H9 (cell line): ENCODE measurements around the gene MVB12A. TPM values are rescaled to one million over a fixed set of nuclear protein-coding genes. Genes with fewer than 3 reads are reported as not detected.

ENCODE experiments used
- DNase-seq: peaks from one replicate; pipeline ENCODE4 v3.0.0-alpha.2; 2017
- H2AFZ ChIP-seq: one replicate; pipeline ENCODE4 v1.6.1; 2013; ENCODE audit warnings: mild to moderate bottlenecking, low read length, control low read depth, moderate library complexity
- H2AK5ac ChIP-seq: 2 replicates; pipeline ENCODE4 v1.6.1; 2013; ENCODE audit warnings: low read length, control low read depth, mixed read lengths; ENCODE audit not compliant: insufficient read length
- H2BK120ac ChIP-seq: one replicate; pipeline ENCODE4 v1.6.1; 2013; ENCODE audit warnings: low read depth, mild to moderate bottlenecking, low read length, control low read depth, inconsistent platforms; ENCODE audit not compliant: poor library complexity, severe bottlenecking
- H2BK12ac ChIP-seq: 2 replicates; pipeline ENCODE4 v1.6.1; 2013; ENCODE audit warnings: low read length, control low read depth, mixed read lengths, low read depth; ENCODE audit not compliant: insufficient read length
- H2BK15ac ChIP-seq: 2 replicates; pipeline ENCODE4 v1.6.1; 2013; ENCODE audit warnings: low read depth, low read length, control low read depth
- H2BK20ac ChIP-seq: one replicate; pipeline ENCODE4 v1.6.1; 2013; ENCODE audit warnings: low read depth, mild to moderate bottlenecking, low read length, control low read depth, inconsistent platforms; ENCODE audit not compliant: poor library complexity, severe bottlenecking
- H2BK5ac ChIP-seq: 2 replicates; pipeline ENCODE4 v1.6.1; 2013; ENCODE audit warnings: low read length, control low read depth, mixed read lengths; ENCODE audit not compliant: insufficient read length
- H3K14ac ChIP-seq: 2 replicates; pipeline ENCODE4 v1.6.1; 2013; ENCODE audit warnings: low read length, control low read depth; ENCODE audit not compliant: insufficient read depth
- H3K18ac ChIP-seq: 2 replicates; pipeline ENCODE4 v1.6.1; 2013; ENCODE audit warnings: low read depth, mild to moderate bottlenecking, mixed read lengths, low read length, control low read depth; ENCODE audit not compliant: insufficient read length
- H3K23ac ChIP-seq: 2 replicates; pipeline ENCODE4 v1.6.1; 2013; ENCODE audit warnings: low read length, control low read depth, mixed read lengths, low read depth; ENCODE audit not compliant: insufficient read length
- H3K23me2 ChIP-seq: 2 replicates; pipeline ENCODE4 v1.6.1; 2013; ENCODE audit warnings: low read depth, mild to moderate bottlenecking, mixed read lengths, low read length, control low read depth; ENCODE audit not compliant: insufficient read length, poor library complexity, severe bottlenecking
- H3K27ac ChIP-seq: 2 replicates; pipeline ENCODE4 v1.5.1; 2013; ENCODE audit warnings: low read length, control low read depth, mixed read lengths, low read depth; ENCODE audit not compliant: insufficient read length
- H3K27me3 ChIP-seq: 2 replicates; pipeline ENCODE4 v1.6.1; 2013; ENCODE audit warnings: low read length, control low read depth, inconsistent platforms; ENCODE audit not compliant: insufficient read depth
- H3K4ac ChIP-seq: 2 replicates; pipeline ENCODE4 v1.6.1; 2013; ENCODE audit warnings: low read depth, mild to moderate bottlenecking, control low read depth, inconsistent platforms, low read length, moderate library complexity
- H3K4me1 ChIP-seq: 2 replicates; pipeline ENCODE4 v1.6.1; 2013; ENCODE audit warnings: low read length, control low read depth, inconsistent platforms; ENCODE audit not compliant: insufficient read depth
- H3K4me2 ChIP-seq: 2 replicates; pipeline ENCODE4 v1.6.1; 2013; ENCODE audit warnings: low read length, control low read depth, mixed read lengths; ENCODE audit not compliant: insufficient read length, insufficient read depth
- H3K56ac ChIP-seq: 2 replicates; pipeline ENCODE4 v1.6.1; 2013; ENCODE audit warnings: low read depth, mild to moderate bottlenecking, mixed read lengths, low read length, control low read depth; ENCODE audit not compliant: insufficient read length
- H3K79me1 ChIP-seq: 2 replicates; pipeline ENCODE4 v1.6.1; 2013; ENCODE audit warnings: low read depth, mild to moderate bottlenecking, moderate library complexity, low read length, control low read depth, inconsistent platforms; ENCODE audit not compliant: insufficient read depth, poor library complexity, severe bottlenecking
- H3K79me2 ChIP-seq: 2 replicates; pipeline ENCODE4 v1.6.1; 2013; ENCODE audit warnings: low read length, control low read depth, inconsistent platforms; ENCODE audit not compliant: insufficient read depth
- H3K9ac ChIP-seq: 2 replicates; pipeline ENCODE4 v1.6.1; 2013; ENCODE audit warnings: low read length, control low read depth, mixed read lengths; ENCODE audit not compliant: insufficient read length; ENCODE audit errors: extremely low read depth
- H3K9me3 ChIP-seq: one replicate; pipeline ENCODE4 v1.6.1; 2013; ENCODE audit warnings: low read depth, low read length, inconsistent platforms; ENCODE audit not compliant: control insufficient read depth
- H3T11ph ChIP-seq: one replicate; pipeline ENCODE4 v1.6.1; 2013; ENCODE audit warnings: mild to moderate bottlenecking, low read length, control low read depth, inconsistent platforms
- H4K20me1 ChIP-seq: one replicate; pipeline ENCODE4 v1.6.1; 2013; ENCODE audit not compliant: control insufficient read depth, insufficient read length, insufficient read depth
- H4K5ac ChIP-seq: 2 replicates; pipeline ENCODE4 v1.6.1; 2013; ENCODE audit warnings: low read depth, mild to moderate bottlenecking, mixed read lengths, low read length, control low read depth; ENCODE audit not compliant: insufficient read length
- H4K8ac ChIP-seq: replicated peaks from 2 replicates; pipeline ENCODE4 v1.6.1; 2013; ENCODE audit warnings: low read length, control low read depth, mixed read lengths, low read depth; ENCODE audit not compliant: insufficient read length
- H4K91ac ChIP-seq: 2 replicates; pipeline ENCODE4 v1.6.1; 2013; ENCODE audit warnings: low read depth, mild to moderate bottlenecking, moderate library complexity, mixed read lengths, low read length, control low read depth; ENCODE audit not compliant: insufficient read length
- H3K27ac Mint-ChIP-seq, 3 experiments: 2 replicates in 2 of 3; 3 replicates in 1 of 3; pipeline ENCODE4 v1.8.0; 2020 to 2021; ENCODE audit warnings: mixed read lengths in 3 of 3, mild to moderate bottlenecking in 1 of 3, moderate library complexity in 1 of 3
- H3K27me3 Mint-ChIP-seq: 2 replicates; pipeline ENCODE4 v1.8.0; 2021; ENCODE audit warnings: low read depth, mild to moderate bottlenecking, moderate library complexity, mixed read lengths
- H3K36me3 Mint-ChIP-seq, 3 experiments: 2 replicates in 2 of 3; 3 replicates in 1 of 3; pipeline ENCODE4 v1.8.0; 2020 to 2021; ENCODE audit warnings: low read depth in 3 of 3, mixed read lengths in 3 of 3; ENCODE audit not compliant: insufficient read depth in 1 of 3
- H3K4me1 Mint-ChIP-seq, 2 experiments: 2 replicates each; pipeline ENCODE4 v1.8.0; 2020; ENCODE audit warnings: mixed read lengths in 2 of 2
- H3K4me3 Mint-ChIP-seq, 2 experiments: 2 replicates in 1 of 2; 3 replicates in 1 of 2; pipeline ENCODE4 v1.8.0; 2020 to 2021; ENCODE audit warnings: mild to moderate bottlenecking in 2 of 2, mixed read lengths in 2 of 2, moderate library complexity in 1 of 2
- H3K9me3 Mint-ChIP-seq, 2 experiments: 2 replicates in 1 of 2; 3 replicates in 1 of 2; pipeline ENCODE4 v1.8.0; 2020; ENCODE audit warnings: mild to moderate bottlenecking in 2 of 2, mixed read lengths in 2 of 2, moderate library complexity in 1 of 2
- CTCF ChIP-seq: fragments of 200-600 bp; sonication (generic); conservative IDR thresholded peaks from 3 replicates; pipeline ENCODE4 v1.8.0; 2021; ENCODE audit warnings: antibody characterized with exemption, mild to moderate bottlenecking
- WGBS: extraction: QIAGEN DNeasy Blood & Tissue Kit; methylation state at CpG from one replicate; pipeline ENCODE4 v1.1.7; 2013; ENCODE audit warnings: missing lambda C conversion rate, low lambda C conversion rate, mixed read lengths; ENCODE audit not compliant: insufficient read length; ENCODE audit errors: extremely low coverage; 5-methylcytosine and 5-hydroxymethylcytosine counted together
- total RNA-seq: library from RNA; stranded (reverse); gene quantifications from 2 replicates; pipeline ENCODE4 v1.2.1, GENCODE V29; 2021

The MVB12A gene
- total RNA-seq, 1 experiment from 2014 or later = 50.4 TPM

DNA sequence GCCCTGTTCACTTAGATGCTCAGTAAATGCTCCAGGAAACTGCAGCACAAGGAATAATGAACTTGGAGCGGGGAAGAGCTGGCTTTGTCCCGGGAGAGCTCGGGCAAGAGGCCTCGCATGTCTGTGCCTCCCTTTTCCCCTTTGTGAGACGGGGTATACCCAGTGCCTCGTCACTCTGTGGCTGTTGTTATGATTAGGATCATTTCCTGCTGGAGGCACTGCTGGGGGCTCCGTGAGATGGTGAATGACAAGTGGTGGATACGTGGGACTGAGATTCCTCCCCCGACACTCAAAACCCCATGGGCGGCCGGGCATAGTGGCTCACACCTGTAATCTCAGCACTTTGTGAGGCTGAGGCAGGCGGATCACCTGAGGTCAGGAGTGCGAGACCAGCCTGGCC is 41.6 kb upstream of the MVB12A start:
- no peak for DNase-seq
- Histone ChIP-seq H2BK12ac (no peak overlapping the region), H3K18ac (no peak overlapping the region), H4K20me1 (no peaks in the 10 kb centered on the region), H4K8ac (no peak overlapping the region), H3K56ac (no peak overlapping the region), H3K14ac (no peak overlapping the region), H3K4me1 (no peaks in the 10 kb centered on the region; the same call in 1 of the 2 replicates), H3T11ph (no peak overlapping the region), H3K4ac (no peak overlapping the region), H2AK5ac (no peak overlapping the region), H3K23me2 (no peaks in the 10 kb centered on the region), H3K9ac (no peak overlapping the region), H3K9me3 (no peaks in the 10 kb centered on the region), H2BK5ac (no peak overlapping the region), H3K79me2 (no peaks in the 10 kb centered on the region), H3K27ac (no peak overlapping the region), H4K91ac (no peak overlapping the region), H3K27me3 (no peaks in the 10 kb centered on the region), H2BK15ac (no peak overlapping the region), H2BK20ac (no peak overlapping the region), H3K4me2 (no peak overlapping the region), H2BK120ac (no peak overlapping the region), H2AFZ (no peak overlapping the region), H3K79me1 (no peaks in the 10 kb centered on the region), H4K5ac (no peak overlapping the region), H3K23ac (no peak overlapping the region)
- Mint-ChIP-seq H3K4me1 (peaks cover 9 to 12% of the 10 kb centered on the region in 2 experiments), H3K27me3 (no peaks in the 10 kb centered on the region), H3K4me3 (no peak overlapping the region), H3K27ac (no peak overlapping the region; a peak in 1 of 7 replicates), H3K36me3 (peaks cover 2 to 9% (median 3%) of the 10 kb centered on the region in 3 experiments; a peak in 4 of 7 replicates), H3K9me3 (peaks cover 9 to 10% of the 10 kb centered on the region in 2 experiments; a peak in 4 of 5 replicates)
- no CpG with 5 or more reads among the region's 13 CpGs for WGBS
- no peak for TF ChIP-seq CTCF
